K562 (cell line): ENCODE data around the gene DDX54. TPM values are rescaled to one million over a fixed set of nuclear protein-coding genes. Genes with fewer than 3 reads are reported as not detected.

ENCODE experiments used
- HOXB6 ChIP-seq: fragments of 250-450 bp; sonication (Bioruptor Pico); IDR thresholded peaks from 2 replicates; pipeline ENCODE4 v1.5.1; 2022; ENCODE audit warnings: mild to moderate bottlenecking, borderline replicate concordance
- MNT ChIP-seq, 2 experiments: fragments of 450-650 bp; conservative IDR thresholded peaks; 2 replicates each; pipeline ENCODE4 v1.6.1; 2017; ENCODE audit warnings: mild to moderate bottlenecking in 2 of 2, moderate library complexity in 2 of 2
- THRA ChIP-seq: fragments of 450-650 bp; IDR thresholded peaks from 2 replicates; pipeline ENCODE4 v1.6.1; 2017; ENCODE audit warnings: mild to moderate bottlenecking, moderate library complexity
- ZNF263 ChIP-seq: sonication (generic); formaldehyde crosslinking; IDR thresholded peaks from 2 replicates; pipeline ENCODE4 v1.8.0; 2022; ENCODE audit warnings: mild to moderate bottlenecking, missing genetic modification reagents, borderline replicate concordance
- ZNF740 ChIP-seq, 3 experiments: fragments of 200-800 bp in 1 of 3; sonication (Bioruptor generic) in 1 of 3; sonication (generic) in 1 of 3; formaldehyde crosslinking in 1 of 3; IDR thresholded peaks; 2 replicates each; pipeline versions ENCODE4 v1.6.1 to v1.8.0; 2016 to 2022; ENCODE audit warnings: mild to moderate bottlenecking in 2 of 3, missing compliant biosample characterization in 2 of 3, missing genetic modification characterization in 2 of 3, missing genetic modification reagents in 1 of 3
- polyA plus RNA-seq, 8 experiments: library from polyadenylated mRNA; depleted of rRNA in 4 of 8; stranded (reverse) in 5 of 8; unstranded in 3 of 8; fragments of >200 nt; fragmentation: Nextera tagmentation in 2 of 8; fragmentation: Illumina TruSeq in 1 of 8; extraction: Ambion mirVana in 2 of 8; extraction: Trizol in 1 of 8; gene quantifications; 2 replicates each; pipeline versions ENCODE4 v1.2.1 to v1.2.3, GENCODE V29; 2011 to 2014; ENCODE audit warnings: inconsistent platforms in 1 of 8, missing spikeins in 1 of 8
- total RNA-seq, 7 experiments: library from RNA; depleted of rRNA in 6 of 7; stranded (reverse); fragments of >200 nt in 6 of 7; fragmentation: Illumina TruSeq in 2 of 7; extraction: Trizol in 2 of 7; gene quantifications; 2 replicates each; pipeline versions ENCODE4 v1.2.1 to v1.2.3, GENCODE V29; 2011 to 2021; ENCODE audit warnings: low replicate concordance in 1 of 7
- TF ChIP-seq, protein P1 (sequence below), 2 experiments: fragments of 450-650 bp in 1 of 2; sonication (generic) in 1 of 2; formaldehyde crosslinking in 1 of 2; IDR thresholded peaks; 2 replicates each; pipeline versions ENCODE4 v1.7.1 to v1.9.0; 2016 to 2022; ENCODE audit warnings: inconsistent platforms in 1 of 2, mild to moderate bottlenecking in 1 of 2, missing genetic modification reagents in 1 of 2
- TF ChIP-seq, protein P2 (sequence below): sonication (generic); formaldehyde crosslinking; IDR thresholded peaks from 2 replicates; pipeline ENCODE4 v1.9.0; 2022; ENCODE audit warnings: mild to moderate bottlenecking, missing genetic modification reagents
- TF ChIP-seq, protein P3 (sequence below): fragments of 200-800 bp; sonication (Bioruptor generic); IDR thresholded peaks from 2 replicates; pipeline ENCODE4 v1.6.1; 2017; ENCODE audit warnings: missing genetic modification characterization, missing compliant biosample characterization

DDX54 gene
- total and polyA plus RNA-seq, 9 of the 15 experiments (the other 6 are each of a cell fraction or from before 2014, with no cell fraction given), result 1.4 to 135 (median 51.4) TPM

DNA sequence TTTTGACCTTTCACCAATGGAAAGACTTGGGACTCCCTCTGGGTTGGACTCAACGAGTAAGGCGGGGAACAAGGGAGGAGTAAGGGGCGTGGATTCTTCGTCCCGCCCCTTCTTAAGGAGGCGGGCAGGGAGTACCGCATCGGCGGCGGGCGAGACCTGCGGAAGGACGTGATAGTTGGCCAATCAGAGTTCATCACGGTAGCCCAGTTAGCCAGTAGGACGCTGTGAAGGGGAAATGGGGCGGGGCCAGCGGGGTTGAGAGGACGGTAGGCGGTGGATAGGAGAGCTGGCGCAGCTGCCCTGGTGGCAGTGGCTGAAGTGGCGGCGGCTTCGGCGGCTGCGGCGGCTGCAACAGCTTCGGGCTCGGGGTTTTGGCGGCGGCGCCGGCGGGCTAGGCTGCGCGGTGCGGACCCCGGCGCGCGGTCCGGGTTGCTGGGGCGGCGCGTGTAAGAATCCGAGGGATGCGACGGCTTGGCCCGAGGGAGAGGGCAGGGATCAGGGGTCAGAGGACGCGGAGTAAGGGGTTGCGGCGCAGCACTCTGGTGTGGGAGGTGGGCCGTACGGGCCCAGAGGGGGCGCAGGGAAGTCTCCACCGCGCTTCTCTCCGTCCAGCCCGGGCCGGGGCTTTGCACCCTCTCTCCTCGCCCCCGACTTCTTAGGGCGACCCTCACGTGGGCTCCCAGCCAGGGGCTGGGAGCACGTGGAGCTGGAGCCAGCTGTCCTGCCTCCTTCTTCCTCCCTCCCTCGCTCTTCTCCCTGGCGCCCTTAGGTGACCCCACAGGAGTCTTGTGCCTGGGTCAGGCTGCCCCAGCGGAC is 36.1 kb upstream of the DDX54 start, which contains the start of gene TPCN1 (continued):
- TF ChIP-seq THRA, result peak; percentile 93
- TF ChIP-seq, protein P1, sequence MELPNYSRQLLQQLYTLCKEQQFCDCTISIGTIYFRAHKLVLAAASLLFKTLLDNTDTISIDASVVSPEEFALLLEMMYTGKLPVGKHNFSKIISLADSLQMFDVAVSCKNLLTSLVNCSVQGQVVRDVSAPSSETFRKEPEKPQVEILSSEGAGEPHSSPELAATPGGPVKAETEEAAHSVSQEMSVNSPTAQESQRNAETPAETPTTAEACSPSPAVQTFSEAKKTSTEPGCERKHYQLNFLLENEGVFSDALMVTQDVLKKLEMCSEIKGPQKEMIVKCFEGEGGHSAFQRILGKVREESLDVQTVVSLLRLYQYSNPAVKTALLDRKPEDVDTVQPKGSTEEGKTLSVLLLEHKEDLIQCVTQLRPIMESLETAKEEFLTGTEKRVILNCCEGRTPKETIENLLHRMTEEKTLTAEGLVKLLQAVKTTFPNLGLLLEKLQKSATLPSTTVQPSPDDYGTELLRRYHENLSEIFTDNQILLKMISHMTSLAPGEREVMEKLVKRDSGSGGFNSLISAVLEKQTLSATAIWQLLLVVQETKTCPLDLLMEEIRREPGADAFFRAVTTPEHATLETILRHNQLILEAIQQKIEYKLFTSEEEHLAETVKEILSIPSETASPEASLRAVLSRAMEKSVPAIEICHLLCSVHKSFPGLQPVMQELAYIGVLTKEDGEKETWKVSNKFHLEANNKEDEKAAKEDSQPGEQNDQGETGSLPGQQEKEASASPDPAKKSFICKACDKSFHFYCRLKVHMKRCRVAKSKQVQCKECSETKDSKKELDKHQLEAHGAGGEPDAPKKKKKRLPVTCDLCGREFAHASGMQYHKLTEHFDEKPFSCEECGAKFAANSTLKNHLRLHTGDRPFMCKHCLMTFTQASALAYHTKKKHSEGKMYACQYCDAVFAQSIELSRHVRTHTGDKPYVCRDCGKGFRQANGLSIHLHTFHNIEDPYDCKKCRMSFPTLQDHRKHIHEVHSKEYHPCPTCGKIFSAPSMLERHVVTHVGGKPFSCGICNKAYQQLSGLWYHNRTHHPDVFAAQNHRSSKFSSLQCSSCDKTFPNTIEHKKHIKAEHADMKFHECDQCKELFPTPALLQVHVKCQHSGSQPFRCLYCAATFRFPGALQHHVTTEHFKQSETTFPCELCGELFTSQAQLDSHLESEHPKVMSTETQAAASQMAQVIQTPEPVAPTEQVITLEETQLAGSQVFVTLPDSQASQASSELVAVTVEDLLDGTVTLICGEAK (IDR thresholded peaks at IDR 0.05), result no peak
- TF ChIP-seq, protein P1 (CRISPR knock-in tag; IDR thresholded peaks at IDR 0.05), result no peak
- TF ChIP-seq, protein P2, sequence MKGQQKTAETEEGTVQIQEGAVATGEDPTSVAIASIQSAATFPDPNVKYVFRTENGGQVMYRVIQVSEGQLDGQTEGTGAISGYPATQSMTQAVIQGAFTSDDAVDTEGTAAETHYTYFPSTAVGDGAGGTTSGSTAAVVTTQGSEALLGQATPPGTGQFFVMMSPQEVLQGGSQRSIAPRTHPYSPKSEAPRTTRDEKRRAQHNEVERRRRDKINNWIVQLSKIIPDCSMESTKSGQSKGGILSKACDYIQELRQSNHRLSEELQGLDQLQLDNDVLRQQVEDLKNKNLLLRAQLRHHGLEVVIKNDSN (CRISPR knock-in tag), result no peak; the same call in 1 of the 2 replicates
- TF ChIP-seq, protein P3, sequence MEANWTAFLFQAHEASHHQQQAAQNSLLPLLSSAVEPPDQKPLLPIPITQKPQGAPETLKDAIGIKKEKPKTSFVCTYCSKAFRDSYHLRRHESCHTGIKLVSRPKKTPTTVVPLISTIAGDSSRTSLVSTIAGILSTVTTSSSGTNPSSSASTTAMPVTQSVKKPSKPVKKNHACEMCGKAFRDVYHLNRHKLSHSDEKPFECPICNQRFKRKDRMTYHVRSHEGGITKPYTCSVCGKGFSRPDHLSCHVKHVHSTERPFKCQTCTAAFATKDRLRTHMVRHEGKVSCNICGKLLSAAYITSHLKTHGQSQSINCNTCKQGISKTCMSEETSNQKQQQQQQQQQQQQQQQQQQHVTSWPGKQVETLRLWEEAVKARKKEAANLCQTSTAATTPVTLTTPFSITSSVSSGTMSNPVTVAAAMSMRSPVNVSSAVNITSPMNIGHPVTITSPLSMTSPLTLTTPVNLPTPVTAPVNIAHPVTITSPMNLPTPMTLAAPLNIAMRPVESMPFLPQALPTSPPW (CRISPR knock-in tag), result peak; percentile 34; the same call in 1 of the 2 replicates
- TF ChIP-seq MNT (conservative IDR thresholded peaks at IDR 0.05), result peak; percentile 97 to 98
- TF ChIP-seq ZNF263 (CRISPR knock-in tag), result peak; percentile 90
- no peak for TF ChIP-seq ZNF740 (CRISPR knock-in tag; IDR thresholded peaks at IDR 0.05)
- no peak for TF ChIP-seq ZNF740 (tag; IDR thresholded peaks at IDR 0.05)
- no peak for TF ChIP-seq HOXB6 (CRISPR knock-in tag)
